DND-41 (cell line): ENCODE measurements around the gene NTF4.

Source experiments
- CTCF ChIP-seq: IDR thresholded peaks from 2 replicates; pipeline ENCODE4 v1.5.1; 2012; ENCODE audit warnings: borderline replicate concordance, low read length, moderate library complexity, mild to moderate bottlenecking; ENCODE audit not compliant: poor library complexity, severe bottlenecking; ENCODE audit errors: extremely low read depth
- EZH2 ChIP-seq: IDR thresholded peaks from 3 replicates; pipeline ENCODE4 v1.6.1; 2012; ENCODE audit warnings: borderline replicate concordance, low read depth, mild to moderate bottlenecking, moderate library complexity, low read length, inconsistent platforms; ENCODE audit not compliant: severe bottlenecking

DNA sequence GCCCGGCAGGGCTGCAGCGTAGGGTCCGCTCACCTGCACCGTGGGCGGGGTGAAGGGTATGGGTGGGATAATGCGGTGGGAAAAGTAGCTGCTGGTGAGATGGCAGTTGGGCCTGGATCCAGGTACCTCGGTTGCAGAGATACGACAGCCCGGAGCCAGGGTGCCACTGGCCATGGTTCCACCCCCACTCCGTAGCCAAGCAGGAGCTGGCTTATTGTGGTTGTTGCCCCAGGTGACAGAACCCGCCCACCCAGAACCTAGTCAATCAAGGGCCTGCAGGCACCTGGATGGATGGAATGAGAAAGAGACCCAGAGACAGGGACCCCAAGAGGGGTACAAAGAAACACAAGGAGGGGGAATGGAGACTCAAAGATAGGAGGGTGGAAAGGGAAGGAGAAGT, 44.3 kb downstream of the NTF4 start:
- TF ChIP-seq CTCF = no peak
- TF ChIP-seq EZH2 = no peak
